ENCODE data around the gene KRTAP9-1. TPM values are rescaled to one million over a fixed set of nuclear protein-coding genes. Genes with fewer than 3 reads are reported as not detected.
"Not testable (repeated sequence)": the region's sequence is repeated elsewhere in the genome, so short reads cannot be mapped to it uniquely, and the experiment has no call there.

KRTAP9-1 gene
- total and polyA plus RNA-seq, 12 donors = not detected

DNA sequence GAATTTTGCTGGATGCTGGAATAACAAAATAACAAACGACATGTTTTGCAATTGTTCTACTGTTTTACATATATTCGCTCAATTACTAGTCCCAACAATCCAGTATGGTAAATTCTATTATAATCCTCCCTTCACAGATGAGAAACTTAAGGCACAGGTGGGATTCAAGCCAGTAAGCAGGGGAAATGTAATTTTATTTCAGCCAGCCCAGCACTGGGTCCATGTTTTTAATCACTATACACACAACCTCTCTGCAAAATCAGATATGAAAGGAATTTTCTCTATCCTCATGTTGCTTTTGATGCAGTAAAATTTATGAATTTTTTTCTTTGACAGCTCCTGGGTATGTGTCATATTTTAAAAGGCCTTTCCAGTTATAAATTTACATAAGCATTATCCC, 44.4 kb upstream of the KRTAP9-1 start:
- 78 to 87% (median 79%) methylated on average over 2 of the region's 2 CpGs for WGBS, 4 donors
- no peaks in the 10 kb centered on the region for H3K36me3 ChIP-seq (replicated peaks in 1 of 2)
- no peak for TF ChIP-seq POLR2A (IDR thresholded peaks at IDR 0.05)
- TF ChIP-seq, protein P1, sequence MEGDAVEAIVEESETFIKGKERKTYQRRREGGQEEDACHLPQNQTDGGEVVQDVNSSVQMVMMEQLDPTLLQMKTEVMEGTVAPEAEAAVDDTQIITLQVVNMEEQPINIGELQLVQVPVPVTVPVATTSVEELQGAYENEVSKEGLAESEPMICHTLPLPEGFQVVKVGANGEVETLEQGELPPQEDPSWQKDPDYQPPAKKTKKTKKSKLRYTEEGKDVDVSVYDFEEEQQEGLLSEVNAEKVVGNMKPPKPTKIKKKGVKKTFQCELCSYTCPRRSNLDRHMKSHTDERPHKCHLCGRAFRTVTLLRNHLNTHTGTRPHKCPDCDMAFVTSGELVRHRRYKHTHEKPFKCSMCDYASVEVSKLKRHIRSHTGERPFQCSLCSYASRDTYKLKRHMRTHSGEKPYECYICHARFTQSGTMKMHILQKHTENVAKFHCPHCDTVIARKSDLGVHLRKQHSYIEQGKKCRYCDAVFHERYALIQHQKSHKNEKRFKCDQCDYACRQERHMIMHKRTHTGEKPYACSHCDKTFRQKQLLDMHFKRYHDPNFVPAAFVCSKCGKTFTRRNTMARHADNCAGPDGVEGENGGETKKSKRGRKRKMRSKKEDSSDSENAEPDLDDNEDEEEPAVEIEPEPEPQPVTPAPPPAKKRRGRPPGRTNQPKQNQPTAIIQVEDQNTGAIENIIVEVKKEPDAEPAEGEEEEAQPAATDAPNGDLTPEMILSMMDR (IDR thresholded peaks at IDR 0.05) = no peak
- H3K9me3 ChIP-seq (replicated peaks in 1 of 3) = peaks cover 0 to 4% (median 0%) of the 10 kb centered on the region in 3 donors
- intact Hi-C loops (cut with DNase I) = no loop called here
- peaks cover 5% of the 10 kb centered on the region for H3K27me3 ChIP-seq
- H3K4me3 ChIP-seq = no peak overlapping the region
- H3K4me1 ChIP-seq (replicated peaks in 1 of 2) = no peaks in the 10 kb centered on the region
- no peak for DNase-seq
- no peak overlapping the region for H3K27ac ChIP-seq

DNA sequence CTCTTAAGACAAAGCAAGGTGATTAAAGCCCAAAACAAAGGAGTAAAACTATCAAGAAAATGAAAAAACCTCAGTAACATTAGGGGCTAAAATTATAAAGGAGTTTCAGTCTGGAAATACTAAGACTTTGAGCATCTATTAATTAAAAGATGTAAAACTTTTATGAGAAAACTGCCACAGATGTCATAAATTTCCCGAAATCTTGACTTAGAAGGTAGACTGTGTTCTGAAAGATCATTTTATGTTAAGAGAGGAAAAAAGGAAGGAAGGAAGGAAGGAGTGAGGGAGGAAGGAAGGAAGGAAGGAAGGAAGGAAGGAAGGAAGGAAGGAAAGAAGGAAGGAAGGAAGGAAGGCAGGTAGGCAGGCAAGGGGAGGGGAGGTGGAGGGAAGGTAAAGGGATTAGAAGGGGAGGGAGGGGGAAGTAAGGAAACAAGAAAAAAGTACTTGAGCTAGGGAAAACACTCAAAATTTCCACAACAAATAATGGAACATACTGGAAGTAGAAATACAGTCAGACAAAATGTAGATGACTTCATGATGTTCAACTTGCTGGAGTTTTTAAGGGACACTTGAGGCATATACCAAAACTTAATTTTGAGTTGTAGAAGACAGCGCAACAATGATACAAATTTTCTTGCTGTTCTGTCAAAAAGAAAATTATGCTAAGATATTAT, 42.0 kb upstream of the KRTAP9-1 start:
- Histone ChIP-seq H3K4me3 (no peak overlapping the region), H3K27ac (no peak overlapping the region), H3K4me1 (replicated peaks in 1 of 2) (no peaks in the 10 kb centered on the region), H3K9me3 (replicated peaks in 1 of 3) (no peaks in the 10 kb centered on the region), H3K27me3 (peaks cover 5% of the 10 kb centered on the region), H3K36me3 (replicated peaks in 1 of 2) (no peaks in the 10 kb centered on the region)
- intact Hi-C loops (cut with DNase I) = no loop called here
- no peak for DNase-seq
- TF ChIP-seq, protein P1 (IDR thresholded peaks at IDR 0.05) = no peak
- TF ChIP-seq POLR2A (IDR thresholded peaks at IDR 0.05) = no peak
- 85 to 94% (median 88%) methylated on average over 2 of the region's 2 CpGs for WGBS, 4 donors

DNA sequence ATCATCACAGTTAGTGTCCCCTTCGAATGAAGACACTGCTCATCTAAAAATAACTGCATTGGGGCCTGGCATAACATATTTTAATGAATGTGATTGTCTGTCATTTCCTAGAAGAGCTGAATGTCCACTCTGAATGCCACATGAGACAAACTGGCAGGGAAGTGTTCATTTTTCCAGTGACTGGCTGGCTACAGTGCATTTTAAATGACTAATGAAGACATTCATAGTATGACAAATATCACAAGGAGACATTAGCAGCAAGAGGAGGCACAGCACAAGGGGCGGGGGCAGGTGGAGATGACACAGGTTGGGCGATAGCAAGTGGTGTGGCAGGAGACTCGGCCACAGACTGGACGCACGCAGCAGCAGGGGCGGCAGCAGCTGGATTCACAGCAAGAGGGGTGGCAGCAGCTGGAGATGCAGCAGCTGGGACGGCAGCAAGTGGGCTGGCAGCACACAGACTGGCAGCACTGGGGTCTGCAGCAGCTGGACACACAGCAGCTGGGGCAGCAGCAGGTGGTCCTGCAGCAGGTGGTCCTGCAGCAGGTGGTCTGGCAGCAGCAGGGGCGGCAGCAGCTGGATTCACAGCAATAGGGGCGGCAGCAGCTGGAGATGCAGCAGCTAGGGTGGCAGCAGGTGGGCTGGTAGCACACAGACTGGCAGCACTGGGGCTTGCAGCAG, 40.6 kb upstream of the KRTAP9-1 start:
- H3K27me3 ChIP-seq; DNase-seq; H3K27ac ChIP-seq; intact Hi-C loops (cut with DNase I); H3K4me1 ChIP-seq (replicated peaks in 1 of 2); H3K4me3 ChIP-seq; H3K9me3 ChIP-seq (replicated peaks in 1 of 3); H3K36me3 ChIP-seq (replicated peaks in 1 of 2): not testable (repeated sequence)
- WGBS, 4 donors = 71 to 85% (median 79%) methylated on average over 8 to 10 of the region's 10 CpGs

DNA sequence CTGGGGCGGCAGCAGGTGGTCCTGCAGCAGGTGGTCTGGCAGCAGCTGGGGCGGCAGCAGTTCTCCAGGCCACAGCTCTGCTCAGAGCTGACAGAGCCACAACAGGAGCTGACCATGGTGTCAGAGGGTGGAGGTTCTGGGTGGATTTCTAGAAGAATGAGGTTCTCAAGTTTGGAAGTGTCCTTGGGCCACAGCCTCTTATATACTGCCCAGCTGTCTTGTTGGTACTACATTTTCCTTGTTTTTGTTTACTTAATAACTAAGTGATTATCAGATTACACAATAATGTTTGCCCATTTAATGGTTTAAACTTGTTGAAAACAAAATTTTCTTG, 40.1 kb upstream of the KRTAP9-1 start, which contains the start of gene KRTAP4-5:
Gene KRTAP4-5, minus strand, starts transcription at position 174 of the 334 bp plus-strand sequence. Its CDS starts 58 bp downstream, at position 116.
- H3K27ac ChIP-seq = no peak within 1 kb of the TSS
- DNase-seq = no peak
- no peaks in the 10 kb centered on the region for H3K9me3 ChIP-seq (replicated peaks in 1 of 3)
- intact Hi-C loops (cut with DNase I) = no loop called here
- no peak within 1 kb of the TSS for H3K4me3 ChIP-seq
- TF ChIP-seq, protein P1 (IDR thresholded peaks at IDR 0.05) = no peak
- no peak for TF ChIP-seq POLR2A (IDR thresholded peaks at IDR 0.05)
- H3K4me1 ChIP-seq (replicated peaks in 1 of 2) = no peaks in the 10 kb centered on the region
- H3K36me3 ChIP-seq (replicated peaks in 1 of 2) = no peaks in the 10 kb centered on the region
- peaks cover 6% of the 10 kb centered on the region for H3K27me3 ChIP-seq
- 29 to 90% (median 71%) methylated on average over 1 to 2 of the region's 2 CpGs for WGBS, 4 donors

All from adrenal gland (tissue), 12 donors.